ENCODE results near the gene CRISP2.
"Not testable (repeated sequence)": the region's sequence is repeated elsewhere in the genome, so short reads cannot be mapped to it uniquely, and the experiment has no call there.

CRISP2 gene

GRCh38 chr6:49733680-49734079, 20.3 kb upstream of the CRISP2 start:
- Histone ChIP-seq H3K27me3 (ENCODE audit: control insufficient read depth, insufficient read depth, low read length) (no peaks in the 10 kb centered on the region), H2AFZ (no peak overlapping the region), H3K9me3 (ENCODE audit: control insufficient read depth, low read length) (no peaks in the 10 kb centered on the region), H3K36me3 (ENCODE audit: control insufficient read depth, insufficient read depth, low read length) (no peaks in the 10 kb centered on the region), H3K27ac (no peak overlapping the region), H3K4me3 (ENCODE audit: low read depth, low read length) (no peak overlapping the region), H3K79me2 (no peaks in the 10 kb centered on the region), H3K4me2 (ENCODE audit: low read length) (no peak overlapping the region), H3K9ac (no peak overlapping the region), H3K4me1 (no peaks in the 10 kb centered on the region)
- TF ChIP-seq, protein P1, sequence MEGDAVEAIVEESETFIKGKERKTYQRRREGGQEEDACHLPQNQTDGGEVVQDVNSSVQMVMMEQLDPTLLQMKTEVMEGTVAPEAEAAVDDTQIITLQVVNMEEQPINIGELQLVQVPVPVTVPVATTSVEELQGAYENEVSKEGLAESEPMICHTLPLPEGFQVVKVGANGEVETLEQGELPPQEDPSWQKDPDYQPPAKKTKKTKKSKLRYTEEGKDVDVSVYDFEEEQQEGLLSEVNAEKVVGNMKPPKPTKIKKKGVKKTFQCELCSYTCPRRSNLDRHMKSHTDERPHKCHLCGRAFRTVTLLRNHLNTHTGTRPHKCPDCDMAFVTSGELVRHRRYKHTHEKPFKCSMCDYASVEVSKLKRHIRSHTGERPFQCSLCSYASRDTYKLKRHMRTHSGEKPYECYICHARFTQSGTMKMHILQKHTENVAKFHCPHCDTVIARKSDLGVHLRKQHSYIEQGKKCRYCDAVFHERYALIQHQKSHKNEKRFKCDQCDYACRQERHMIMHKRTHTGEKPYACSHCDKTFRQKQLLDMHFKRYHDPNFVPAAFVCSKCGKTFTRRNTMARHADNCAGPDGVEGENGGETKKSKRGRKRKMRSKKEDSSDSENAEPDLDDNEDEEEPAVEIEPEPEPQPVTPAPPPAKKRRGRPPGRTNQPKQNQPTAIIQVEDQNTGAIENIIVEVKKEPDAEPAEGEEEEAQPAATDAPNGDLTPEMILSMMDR (IDR thresholded peaks at IDR 0.05) = no peak

DNA sequence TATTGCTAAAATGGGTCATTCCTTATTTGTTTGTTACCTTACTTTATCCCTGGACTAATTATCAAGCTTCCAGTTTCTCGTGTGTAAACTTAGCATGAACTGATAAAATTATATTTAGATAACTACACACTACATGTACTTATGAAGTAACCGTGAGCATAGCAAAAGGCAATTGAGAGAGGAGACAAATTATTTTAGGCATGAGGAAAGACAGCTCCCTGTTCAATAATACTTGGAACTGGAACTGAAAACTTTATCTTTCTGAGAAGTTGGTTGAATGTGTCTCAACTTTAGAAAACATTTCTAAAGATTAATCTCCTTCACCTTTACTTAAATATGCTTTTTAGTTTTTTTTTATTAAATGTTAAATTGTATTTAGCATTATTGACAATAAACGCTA, 19.4 kb upstream of the CRISP2 start:
- Histone ChIP-seq H3K4me1 (no peaks in the 10 kb centered on the region), H2AFZ (no peak overlapping the region), H3K9ac (no peak overlapping the region), H3K27ac (no peak overlapping the region), H3K4me2 (ENCODE audit: low read length) (no peak overlapping the region), H3K36me3 (ENCODE audit: control insufficient read depth, insufficient read depth, low read length) (no peaks in the 10 kb centered on the region), H3K27me3 (ENCODE audit: control insufficient read depth, insufficient read depth, low read length) (no peaks in the 10 kb centered on the region), H3K9me3 (ENCODE audit: control insufficient read depth, low read length) (no peaks in the 10 kb centered on the region), H3K79me2 (no peaks in the 10 kb centered on the region), H3K4me3 (ENCODE audit: low read depth, low read length) (no peak overlapping the region)
- TF ChIP-seq, protein P1 (IDR thresholded peaks at IDR 0.05) = no peak

GRCh38 chr6:49730251-49730650, 16.9 kb upstream of the CRISP2 start:
- no peak overlapping the region for H3K4me3 ChIP-seq (ENCODE audit: low read depth, low read length)
- no peaks in the 10 kb centered on the region for H3K36me3 ChIP-seq (ENCODE audit: control insufficient read depth, insufficient read depth, low read length)
- TF ChIP-seq, protein P1 (IDR thresholded peaks at IDR 0.05) = no peak
- H3K27me3 ChIP-seq (ENCODE audit: control insufficient read depth, insufficient read depth, low read length) = no peaks in the 10 kb centered on the region
- H2AFZ ChIP-seq = no peak overlapping the region
- H3K9me3 ChIP-seq (ENCODE audit: control insufficient read depth, low read length) = no peaks in the 10 kb centered on the region
- H3K4me2 ChIP-seq (ENCODE audit: low read length) = no peak overlapping the region
- no peak overlapping the region for H3K9ac ChIP-seq
- H3K4me1 ChIP-seq = no peaks in the 10 kb centered on the region
- H3K79me2 ChIP-seq = no peaks in the 10 kb centered on the region
- H3K27ac ChIP-seq = no peak overlapping the region

DNA sequence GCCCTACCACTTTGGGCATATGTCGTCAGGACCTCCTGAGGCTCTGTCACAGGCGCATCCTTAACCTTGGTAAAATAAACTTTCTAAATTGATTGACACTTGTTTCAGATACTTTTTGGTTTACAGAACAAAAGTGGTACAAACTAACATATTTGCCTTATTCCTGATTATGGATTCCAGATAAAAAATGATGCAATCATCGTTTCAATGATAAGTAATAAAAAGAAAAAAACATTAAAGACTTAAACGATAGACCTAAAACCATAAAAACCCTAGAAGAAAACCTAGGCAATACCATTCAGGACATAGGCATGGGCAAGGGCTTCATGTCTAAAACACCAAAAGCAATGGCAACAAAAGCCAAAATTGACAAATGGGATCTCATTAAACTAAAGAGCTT, 10.6 kb upstream of the CRISP2 start:
- not testable (repeated sequence) for H3K9me3 ChIP-seq (ENCODE audit: control insufficient read depth, low read length); H3K36me3 ChIP-seq (ENCODE audit: control insufficient read depth, insufficient read depth, low read length); H3K9ac ChIP-seq; H3K4me1 ChIP-seq; H3K79me2 ChIP-seq; H3K27ac ChIP-seq; H3K4me2 ChIP-seq (ENCODE audit: low read length); H3K4me3 ChIP-seq (ENCODE audit: low read depth, low read length); H2AFZ ChIP-seq; H3K27me3 ChIP-seq (ENCODE audit: control insufficient read depth, insufficient read depth, low read length)

DNA sequence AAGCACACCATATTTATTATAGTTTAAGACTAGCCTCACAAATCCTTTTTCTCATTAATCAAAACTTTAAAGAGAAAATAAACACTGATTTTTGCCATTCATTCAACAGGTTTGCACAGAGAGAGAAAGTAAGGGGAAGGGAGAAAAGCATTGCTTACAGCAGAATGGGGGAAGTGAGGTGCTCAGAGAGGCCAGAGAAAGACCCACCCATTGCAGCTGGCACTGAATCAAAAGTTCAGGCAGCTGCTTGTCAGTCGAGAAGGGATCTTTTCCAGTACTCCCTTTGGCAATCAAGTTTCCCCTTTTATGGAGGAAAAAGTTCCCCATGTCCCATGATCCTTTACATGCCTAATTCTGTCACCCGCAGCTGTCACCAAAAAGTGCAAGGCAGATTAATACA, 8.0 kb upstream of the CRISP2 start:
- Histone ChIP-seq H3K9me3 (ENCODE audit: control insufficient read depth, low read length) (no peaks in the 10 kb centered on the region), H3K4me1 (no peaks in the 10 kb centered on the region), H3K4me2 (ENCODE audit: low read length) (no peak overlapping the region), H3K27ac (no peak overlapping the region), H3K27me3 (ENCODE audit: control insufficient read depth, insufficient read depth, low read length) (no peaks in the 10 kb centered on the region), H2AFZ (no peak overlapping the region), H3K36me3 (ENCODE audit: control insufficient read depth, insufficient read depth, low read length) (no peaks in the 10 kb centered on the region), H3K4me3 (ENCODE audit: low read depth, low read length) (no peak overlapping the region), H3K9ac (no peak overlapping the region), H3K79me2 (no peaks in the 10 kb centered on the region)
- TF ChIP-seq, protein P1 (IDR thresholded peaks at IDR 0.05) = no peak
